NCI-H226 (cell line): ENCODE data around the gene DNMT1.

ENCODE experiments used
- DNase-seq: peaks from one replicate; pipeline ENCODE4 v3.0.0-alpha.2; 2015

Gene DNMT1

GRCh38 chr19:10092648-10093294 lies 102.0 kb downstream of the DNMT1 start:
- DNase-seq = no peak

- DNase-seq = no peak
Observed at GRCh38 chr19:10091895-10092641, 102.7 kb downstream of the DNMT1 start.

GRCh38 chr19:10091370-10091687 lies 103.4 kb downstream of the DNMT1 start:
- DNase-seq = no peak

- DNase-seq = no peak
Observed at GRCh38 chr19:10089801-10090375, 104.9 kb downstream of the DNMT1 start.

GRCh38 chr19:10088949-10089554 lies 105.7 kb downstream of the DNMT1 start:
- DNase-seq = no peak

- DNase-seq = no peak
Observed at GRCh38 chr19:10087296-10088061, 107.3 kb downstream of the DNMT1 start.

- DNase-seq = no peak
Observed at GRCh38 chr19:10086591-10087192, 108.1 kb downstream of the DNMT1 start.

- peak; percentile 64 for DNase-seq
Observed at GRCh38 chr19:10085641-10086590, 108.8 kb downstream of the DNMT1 start, which contains the start of gene SHFL. Gene SHFL (plus strand): TSS chr19:10086317. CDS start chr19:10086428, 111 bp downstream.

- DNase-seq = no peak
Observed at GRCh38 chr19:10084803-10085202, 110.0 kb downstream of the DNMT1 start.

GRCh38 chr19:10083911-10084310 lies 110.8 kb downstream of the DNMT1 start:
- DNase-seq = no peak
